ENCODE results near the gene KDSR.

GRCh38 chr18:63365876-63366212 is 1.2 kb downstream of the KDSR start:
- TF ChIP-seq POLR2A (IDR thresholded peaks at IDR 0.05; ENCODE audit: low read depth, low read length) (no peak), TAF1 (IDR thresholded peaks at IDR 0.05; ENCODE audit: borderline replicate concordance, low read depth, low read length) (no peak), POLR2AphosphoS5 (IDR thresholded peaks at IDR 0.05; ENCODE audit: low read depth, low read length) (no peak)

Measured in GM12892 (cell line).